ENCODE data around the gene TMSB15C. TPM values are rescaled to one million over a fixed set of nuclear protein-coding genes. Genes with fewer than 3 reads are reported as not detected.
"Not testable (repeated sequence)": the region's sequence is repeated elsewhere in the genome, so short reads cannot be mapped to it uniquely, and the experiment has no call there.

The TMSB15C gene
- 1 to 10 TPM; 3.1 to 8.8 (median 5.2) TPM for polyA plus RNA-seq (ENCODE audit: insufficient read length in 10 of 10)
- long read RNA-seq, donor 1, partial matches to known transcripts: 0 of 3 reads
- long read RNA-seq, donor 1, other reads (novel, unspliced or antisense): 0 of 3 reads
- long read RNA-seq, donor 2, transcript TMSB15B-207 (3 exons, 947 nt): major isoform, 5 of 5 reads
- long read RNA-seq, donor 2, partial matches to known transcripts: 0 of 5 reads
- long read RNA-seq, donor 2, other reads (novel, unspliced or antisense): 0 of 5 reads
- long read RNA-seq, donor 3: 0 reads
- long read RNA-seq, donor 4, partial matches to known transcripts: 0 of 3 reads
- long read RNA-seq, donor 4, other reads (novel, unspliced or antisense): 0 of 3 reads
- long read RNA-seq, donor 5, partial matches to known transcripts: 0 of 5 reads
- long read RNA-seq, donor 5, other reads (novel, unspliced or antisense): 0 of 5 reads
- long read RNA-seq, donor 6, partial matches to known transcripts: 0 of 2 reads
- long read RNA-seq, donor 6, other reads (novel, unspliced or antisense): 0 of 2 reads
- long read RNA-seq, donor 7, transcript TMSB15B-207 (3 exons, 947 nt): major isoform, 5 of 5 reads
- long read RNA-seq, donor 7, partial matches to known transcripts: 0 of 5 reads
- long read RNA-seq, donor 7, other reads (novel, unspliced or antisense): 0 of 5 reads
- long read RNA-seq, donor 8, partial matches to known transcripts: 0 of 1 reads
- long read RNA-seq, donor 8, other reads (novel, unspliced or antisense): 0 of 1 reads
- long read RNA-seq, donor 9: 0 reads

DNA sequence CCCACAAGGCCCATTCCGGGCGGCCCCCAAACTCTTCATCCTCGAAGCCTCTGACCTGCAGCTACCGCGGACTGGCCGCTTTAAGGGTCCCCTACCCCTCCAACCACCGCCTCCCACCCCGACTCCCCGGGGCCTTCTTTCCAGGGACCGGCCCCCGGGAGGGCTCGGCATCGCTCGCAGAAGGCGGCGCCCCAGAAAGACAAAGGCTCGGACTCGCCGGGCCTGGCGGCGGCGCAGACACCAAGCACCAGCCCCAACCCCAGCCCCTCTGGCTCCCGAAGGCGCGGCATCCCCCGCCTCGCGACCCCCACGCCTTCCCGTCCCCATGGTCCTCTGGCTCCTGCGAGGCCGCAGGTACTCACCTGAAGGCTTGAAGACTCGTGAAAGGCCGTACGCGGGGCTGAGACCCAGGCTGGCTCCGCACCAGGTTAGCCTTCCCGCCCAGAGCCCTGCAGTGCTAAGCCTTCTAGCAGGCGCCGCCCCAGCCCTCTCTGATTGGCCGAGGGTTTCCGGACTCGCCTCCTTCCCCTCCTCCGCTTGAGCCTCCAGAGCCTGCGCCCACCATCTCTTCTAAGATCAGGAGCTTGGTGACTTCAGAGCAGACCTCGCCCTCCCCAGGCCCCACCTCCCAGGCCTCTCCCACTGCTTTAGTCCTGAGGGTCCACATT lies at the start of gene TMSB15C:
Gene TMSB15C, minus strand, starts transcription at position 459 of the 668 bp plus-strand sequence.
- DNase-seq: not testable (repeated sequence)

DNA sequence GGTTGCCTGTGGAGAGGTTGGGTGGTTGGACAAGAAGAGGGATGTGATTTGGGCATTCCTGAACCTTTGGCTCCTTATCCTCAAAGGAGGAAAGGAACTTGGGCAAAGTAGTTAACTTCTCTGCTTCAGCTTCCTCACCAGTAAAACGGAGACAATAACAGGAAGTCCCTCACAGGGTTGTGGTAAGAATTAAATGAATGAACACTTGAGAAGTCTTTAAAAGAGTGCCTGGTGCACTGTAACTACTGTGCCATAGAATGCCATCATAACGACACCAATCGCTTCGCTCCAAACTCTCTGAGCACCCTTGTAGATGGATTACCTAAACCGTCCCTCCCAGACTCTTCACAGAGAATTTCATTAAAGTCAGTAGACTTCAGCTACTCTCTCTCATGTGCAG lies 46.8 kb upstream of the TMSB15C start:
- DNase-seq: no peak

DNA sequence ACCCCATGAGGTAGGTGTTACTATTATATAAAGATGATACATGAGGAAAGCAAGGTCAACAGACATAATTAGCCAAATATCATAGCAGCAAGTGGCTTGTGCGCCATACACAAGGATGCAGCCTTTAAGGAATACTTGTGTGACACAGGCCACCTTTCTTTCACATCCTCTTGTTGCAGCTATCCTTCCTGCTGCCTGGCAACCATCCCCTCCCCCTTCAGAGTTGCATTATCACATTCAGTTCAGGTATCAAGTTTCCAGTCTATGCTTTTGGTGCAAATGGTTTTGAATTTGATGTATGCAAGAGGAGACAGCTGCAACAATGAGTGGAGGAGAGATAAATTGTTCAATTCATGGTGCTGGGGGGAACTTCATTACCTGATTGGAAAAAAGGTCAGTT lies 42.7 kb upstream of the TMSB15C start:
- no peak for DNase-seq

DNA sequence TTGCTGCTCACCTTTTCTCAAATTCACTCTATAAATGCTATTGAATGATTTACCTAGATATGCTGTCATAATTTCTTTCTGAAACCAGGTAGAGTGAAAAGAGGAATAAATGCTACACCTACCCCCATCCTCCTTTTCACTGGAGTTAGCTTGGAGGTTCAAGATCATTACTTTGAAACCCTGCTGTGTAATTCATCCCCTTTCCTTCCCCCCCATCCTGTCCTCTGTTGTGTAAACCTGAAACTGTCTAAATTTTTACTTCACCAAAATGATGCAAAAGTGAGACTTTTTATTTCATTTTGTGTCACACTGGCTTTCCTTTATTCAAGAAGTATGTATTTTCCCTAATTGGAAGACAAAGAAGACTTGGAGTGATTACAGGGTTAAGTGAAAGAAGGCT lies 41.7 kb upstream of the TMSB15C start:
- no peak for DNase-seq

DNA sequence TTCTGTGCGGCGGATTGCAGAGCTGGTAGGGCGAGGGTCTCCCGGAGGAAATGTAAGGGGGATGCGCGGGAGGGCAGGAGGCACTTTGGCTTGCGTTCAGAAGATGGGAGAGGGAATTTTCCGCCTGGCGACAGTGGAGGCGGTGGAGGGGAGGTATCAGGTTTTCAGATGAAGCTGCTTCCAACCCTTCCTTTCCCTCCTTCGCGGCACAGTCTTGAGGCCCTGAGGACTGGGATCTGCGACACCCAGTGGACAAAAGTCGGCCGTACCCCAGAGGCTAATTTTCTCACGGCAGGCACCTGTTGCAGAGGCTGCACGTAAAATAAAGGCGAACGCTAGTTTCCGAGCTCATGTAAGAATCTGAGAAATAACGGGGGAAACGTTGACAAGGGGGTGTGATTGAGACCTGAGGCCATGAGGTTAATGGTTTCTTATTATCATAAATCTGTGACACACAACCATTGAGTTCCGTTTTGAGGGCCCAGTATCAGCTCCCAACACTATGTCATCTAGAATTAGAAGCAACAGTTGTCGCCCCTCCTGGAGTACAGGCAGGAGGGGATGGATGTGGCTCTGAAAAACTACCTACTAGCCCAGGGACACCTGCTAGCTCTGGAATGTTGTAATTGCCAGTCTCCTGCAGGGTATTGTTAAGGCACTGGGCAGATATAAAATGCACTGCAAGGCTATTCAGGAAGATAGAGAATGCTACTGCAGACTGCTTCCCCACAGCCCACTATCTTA lies 37.4 kb upstream of the TMSB15C start:
- peak; percentile 28 to 54 (median 30) for DNase-seq

DNA sequence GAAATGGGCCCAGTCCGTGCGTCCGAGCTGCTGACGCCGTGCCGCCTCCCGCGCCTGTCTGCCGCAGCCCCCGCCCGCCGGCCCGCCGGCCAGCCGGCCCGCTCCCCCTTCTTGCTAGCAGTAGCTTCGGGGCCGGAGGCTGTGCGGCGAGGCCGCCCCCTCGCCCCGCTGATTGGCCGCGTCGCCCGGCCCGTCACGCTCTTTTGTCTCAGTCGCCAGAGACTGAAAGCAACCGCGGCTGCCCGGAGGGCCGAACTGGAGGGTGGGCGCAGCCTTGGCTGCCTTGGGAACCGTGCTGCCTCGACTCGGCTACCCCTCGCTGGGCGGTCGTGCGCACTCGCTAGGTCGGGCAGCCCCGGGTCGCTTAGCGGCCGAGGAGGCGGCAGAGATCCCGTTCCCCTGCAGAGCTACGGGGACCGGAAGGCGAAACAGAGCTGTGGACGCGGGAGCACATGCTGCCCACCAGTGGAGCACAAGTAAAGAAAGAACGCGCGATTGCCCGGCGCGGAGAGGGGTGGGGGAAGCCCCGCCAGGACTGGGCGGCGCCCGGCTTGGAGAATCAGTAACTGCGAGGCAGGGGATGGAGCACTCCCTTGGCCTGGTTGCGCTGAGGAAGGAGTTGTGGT lies 36.4 kb upstream of the TMSB15C start, which contains the start of gene ZCCHC18:
Gene ZCCHC18, plus strand, starts transcription at position 198 of the 626 bp plus-strand sequence. CDS start 1,589 bp downstream, outside the sequence.
- peak; percentile 28 to 89 (median 66) for DNase-seq

DNA sequence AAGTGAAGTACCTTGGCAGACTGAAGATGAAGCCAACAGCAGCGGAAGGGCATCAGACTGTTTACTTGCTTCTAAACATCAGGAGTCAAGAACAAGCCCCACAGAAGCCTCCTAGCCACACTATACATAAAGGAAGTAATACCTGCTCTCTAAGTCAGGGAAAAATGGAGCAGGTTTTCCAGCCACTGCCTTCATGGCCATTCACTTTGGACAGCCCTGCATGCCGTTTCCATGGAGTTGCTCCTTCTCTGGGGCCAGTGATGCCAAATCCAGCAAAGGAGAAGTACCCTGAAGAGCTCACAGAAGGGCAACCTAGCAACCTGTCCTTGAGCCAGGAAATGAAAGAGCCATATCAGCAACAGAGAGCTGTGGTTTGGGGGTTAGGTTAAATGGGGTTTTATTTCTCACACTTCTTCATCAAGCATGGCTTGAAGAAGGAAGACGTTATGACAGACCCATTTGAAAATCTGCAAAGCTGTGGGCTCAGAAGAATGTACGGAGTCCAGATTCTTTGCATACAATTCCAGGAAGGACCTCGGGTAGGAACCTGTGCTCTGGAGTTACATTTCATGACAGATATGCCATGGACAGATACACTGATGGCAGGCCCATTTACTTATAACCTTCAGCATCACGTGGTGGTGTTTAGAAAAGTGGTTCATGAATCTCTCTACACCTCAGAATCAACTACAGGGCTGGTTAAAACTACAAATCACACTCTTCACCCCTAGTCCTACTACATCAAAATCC lies 34.6 kb upstream of the TMSB15C start:
- DNase-seq: not testable (repeated sequence)

DNA sequence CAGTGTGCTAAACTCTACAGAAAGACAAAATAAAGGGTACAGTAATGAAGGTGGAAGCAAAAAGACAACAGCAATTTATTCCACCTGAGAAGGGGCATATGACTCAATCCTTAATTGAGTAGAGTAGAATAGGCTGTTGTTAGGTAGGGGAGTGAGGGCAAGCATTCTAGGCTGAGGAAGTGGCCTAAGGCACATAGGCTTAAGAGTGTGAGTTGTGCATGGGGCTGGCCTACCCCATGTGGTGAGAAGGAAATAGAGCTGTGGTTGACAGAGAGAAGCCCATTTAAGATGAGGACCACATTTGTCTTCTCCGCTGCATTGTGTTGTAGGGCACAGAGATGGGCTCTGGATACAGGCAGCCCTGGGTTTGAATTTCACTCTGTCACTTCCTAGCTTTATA lies 32.9 kb upstream of the TMSB15C start:
- no peak for DNase-seq

DNA sequence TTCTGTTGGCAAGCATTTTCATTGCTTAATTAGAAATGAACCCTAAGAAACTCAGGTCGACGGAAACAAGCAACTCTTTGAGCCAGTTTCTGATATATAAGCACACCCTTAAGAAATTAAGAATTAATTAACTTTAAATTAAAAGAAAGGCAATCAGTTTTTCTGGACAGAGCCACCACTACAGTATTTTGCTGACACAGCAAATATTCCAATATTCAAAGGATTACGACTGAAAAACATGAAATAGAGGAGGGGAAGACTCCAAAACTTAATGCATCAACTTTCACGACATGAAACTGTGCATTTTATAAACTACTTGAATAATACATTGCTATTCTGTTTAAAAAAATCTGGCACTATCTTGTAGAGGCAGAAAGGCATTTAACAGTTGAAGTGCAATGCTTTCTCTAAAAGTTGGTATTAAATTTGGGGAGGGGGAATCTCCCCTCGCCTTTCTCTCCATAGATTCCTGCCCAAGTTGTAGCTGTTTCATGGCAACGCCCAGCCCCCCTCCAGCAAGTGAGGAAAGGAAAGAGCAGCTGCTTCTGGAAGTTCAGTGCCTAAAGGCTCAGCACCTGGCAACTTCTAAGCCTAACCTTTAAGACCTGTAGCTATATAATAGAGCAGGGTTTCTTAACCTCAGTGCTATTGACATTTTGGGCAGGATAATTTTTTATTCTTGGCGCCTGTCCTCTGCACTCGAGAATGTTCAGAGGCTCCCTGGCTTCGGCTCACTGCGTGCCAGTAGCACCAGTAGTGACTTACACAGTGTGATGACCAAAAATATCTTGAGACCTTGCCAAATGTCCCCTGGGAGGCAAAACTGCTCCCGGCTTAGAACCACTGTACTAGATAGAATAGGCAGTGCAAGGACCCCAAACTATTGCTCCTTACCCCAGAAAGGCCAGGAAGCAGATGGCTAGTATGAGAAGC lies 29.6 kb upstream of the TMSB15C start:
- no peak for DNase-seq

DNA sequence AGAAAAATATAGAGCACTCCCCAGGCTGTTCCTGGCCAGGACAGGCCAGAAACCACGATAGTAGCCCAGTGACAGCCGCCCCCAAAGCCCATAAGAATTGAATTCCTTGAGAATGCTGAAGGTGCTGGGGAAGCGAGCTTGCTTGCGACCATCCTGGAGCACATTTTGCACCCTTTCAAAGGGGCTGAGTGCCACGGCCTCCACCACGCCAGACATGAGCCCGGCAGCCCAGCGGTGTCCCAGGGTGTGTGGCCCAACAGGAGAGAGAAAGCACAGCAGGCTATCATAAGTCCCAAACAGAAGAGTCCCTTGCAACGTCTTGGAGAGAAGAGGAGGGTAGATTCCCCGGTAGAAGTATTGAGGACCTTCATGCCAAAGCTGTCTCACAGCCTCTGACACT lies 28.6 kb upstream of the TMSB15C start:
- no peak for DNase-seq

DNA sequence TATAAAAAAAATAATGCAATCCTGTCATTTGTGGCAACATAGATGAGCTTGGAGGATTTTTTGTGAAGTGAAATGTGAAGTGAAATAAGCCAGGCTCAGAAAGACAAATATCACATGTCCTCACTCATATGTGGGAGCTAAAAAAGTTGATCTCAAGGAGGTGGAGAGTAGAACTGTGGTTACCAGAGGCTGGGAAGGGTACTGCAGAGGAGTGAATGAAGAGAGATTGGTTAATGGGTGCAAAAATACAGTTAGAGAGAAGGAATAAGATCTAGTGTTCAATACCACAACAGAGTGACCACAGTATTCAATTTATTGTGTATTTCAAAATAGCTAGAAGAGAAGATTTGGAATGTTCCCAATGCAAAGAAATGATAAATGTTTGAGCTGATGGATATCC lies 22.9 kb upstream of the TMSB15C start:
- DNase-seq: no peak

DNA sequence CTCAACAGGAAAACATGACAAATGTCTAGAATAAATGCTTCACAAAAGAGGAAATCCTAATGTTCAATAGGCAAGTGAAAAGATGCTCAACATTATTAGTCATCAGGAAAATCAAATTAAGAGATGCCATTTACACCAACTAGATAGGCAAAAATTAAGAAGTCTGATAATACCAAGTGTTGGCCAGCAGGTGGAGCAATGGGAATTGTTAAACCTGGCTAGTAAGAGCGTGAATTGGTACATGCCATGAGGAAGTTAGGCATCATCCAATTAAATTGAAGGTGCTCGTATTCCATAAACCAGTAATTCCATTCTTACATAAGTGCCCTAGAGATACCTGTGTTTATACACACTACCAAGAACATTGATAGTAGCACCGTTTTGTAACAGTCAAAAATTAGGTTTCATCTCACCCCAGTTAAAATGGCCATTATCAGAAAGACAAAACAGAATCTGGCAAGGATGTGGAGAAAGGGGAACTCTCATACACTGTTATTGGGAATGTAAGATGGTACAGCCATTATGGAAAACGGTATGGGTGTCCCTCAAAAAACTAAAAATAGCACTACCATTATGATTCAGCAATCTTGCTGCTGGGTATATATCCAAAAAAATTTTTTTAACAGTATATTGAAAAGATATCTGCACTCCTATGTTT lies 22.2 kb upstream of the TMSB15C start:
- DNase-seq: peak; percentile 41 to 67 (median 58)

DNA sequence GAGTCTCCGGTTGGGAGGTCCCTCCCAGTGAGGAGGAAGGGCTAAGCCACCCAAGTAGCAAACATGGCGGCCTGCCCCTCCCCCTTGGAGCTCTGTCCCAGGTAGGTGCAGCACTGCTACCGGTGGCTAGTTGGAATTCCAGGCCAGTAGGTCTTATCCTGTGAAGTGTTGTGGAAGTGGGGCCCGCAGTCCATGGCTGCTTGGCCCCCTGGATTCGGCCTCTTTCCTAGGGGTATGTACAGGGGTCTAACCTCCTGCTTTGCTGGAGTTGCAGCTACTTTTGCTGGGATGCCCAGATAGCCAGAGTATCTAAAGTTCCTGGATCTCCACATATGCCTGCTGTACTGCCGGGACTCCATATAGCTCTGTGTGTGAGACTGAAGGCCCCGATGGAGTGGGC lies 9.9 kb upstream of the TMSB15C start:
- DNase-seq: no peak

DNA sequence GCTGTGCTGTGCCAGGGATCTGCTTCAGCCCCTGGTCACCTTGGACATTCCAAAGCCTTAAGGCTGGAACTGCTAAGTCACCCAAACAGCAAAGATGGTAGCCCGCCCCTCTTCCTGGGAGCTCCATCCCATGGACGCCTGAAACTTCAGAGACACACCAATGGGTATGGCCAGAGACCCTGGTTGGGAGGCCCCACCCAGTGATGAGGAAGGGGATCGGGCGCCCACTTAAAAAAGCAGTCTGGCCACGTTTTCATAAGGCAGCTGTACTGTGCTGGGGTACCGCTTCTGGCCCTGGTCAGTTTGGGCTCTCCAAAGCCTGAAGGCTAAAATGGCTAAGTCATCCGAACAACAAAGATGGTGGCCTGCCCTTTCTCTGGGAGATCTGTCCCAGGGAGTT lies 9.4 kb upstream of the TMSB15C start:
- DNase-seq: no peak

DNA sequence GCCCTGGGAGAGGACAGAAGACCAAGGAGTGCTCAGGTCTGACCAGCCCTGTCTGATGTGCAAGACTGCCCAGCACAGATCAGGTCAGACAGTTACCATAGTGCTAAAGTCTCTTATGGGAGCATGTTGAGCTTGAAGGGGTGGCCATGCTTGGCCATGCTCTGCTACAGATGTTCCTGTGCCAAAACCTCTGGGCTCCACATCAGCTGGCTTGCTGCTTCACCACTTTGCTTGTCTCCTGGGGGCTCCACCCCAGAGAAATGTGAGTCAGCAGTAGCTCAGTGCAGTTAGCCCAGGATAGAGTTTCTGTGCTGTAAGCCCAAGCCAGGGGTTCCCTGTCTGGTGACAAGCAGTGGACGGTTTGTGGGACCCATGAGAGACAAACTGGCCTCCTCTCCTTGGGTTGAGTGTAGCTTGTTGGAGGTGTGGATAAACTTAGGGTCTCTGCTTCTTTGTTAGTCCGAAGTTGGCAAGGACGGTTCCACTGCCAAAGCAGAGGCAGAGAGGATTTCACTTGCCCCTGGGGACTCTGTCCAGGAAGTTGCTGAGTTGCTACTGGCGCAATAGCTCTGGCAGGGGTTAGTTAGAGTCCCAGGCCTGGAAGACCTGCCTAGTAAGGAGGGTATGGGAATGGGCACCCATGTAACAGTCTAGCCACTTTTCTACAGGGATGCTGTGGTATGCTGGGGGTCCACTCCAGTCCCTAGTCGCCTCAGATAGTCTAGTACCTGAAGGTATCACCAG lies 8.7 kb upstream of the TMSB15C start:
- DNase-seq: no peak

DNA sequence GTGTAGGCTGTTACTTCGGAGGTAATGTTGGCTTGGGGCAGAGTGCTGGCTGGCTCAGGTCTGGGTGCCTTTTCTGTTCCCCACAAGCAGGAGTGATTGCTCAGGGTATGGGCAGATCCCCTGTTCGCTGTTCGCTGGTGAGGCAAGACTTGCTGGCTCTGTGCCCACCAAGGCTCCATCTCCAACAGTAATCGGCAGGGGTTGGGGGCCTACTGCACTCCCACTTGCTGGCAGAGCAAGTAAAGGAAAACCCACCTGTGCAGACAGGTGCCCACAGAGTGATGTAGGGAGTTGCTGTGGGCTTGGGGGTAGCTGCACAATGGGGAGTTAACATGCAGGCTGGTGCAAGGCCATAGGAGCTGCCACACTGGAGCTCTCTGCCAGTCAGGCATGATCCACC lies 8.0 kb upstream of the TMSB15C start:
- no peak for DNase-seq

DNA sequence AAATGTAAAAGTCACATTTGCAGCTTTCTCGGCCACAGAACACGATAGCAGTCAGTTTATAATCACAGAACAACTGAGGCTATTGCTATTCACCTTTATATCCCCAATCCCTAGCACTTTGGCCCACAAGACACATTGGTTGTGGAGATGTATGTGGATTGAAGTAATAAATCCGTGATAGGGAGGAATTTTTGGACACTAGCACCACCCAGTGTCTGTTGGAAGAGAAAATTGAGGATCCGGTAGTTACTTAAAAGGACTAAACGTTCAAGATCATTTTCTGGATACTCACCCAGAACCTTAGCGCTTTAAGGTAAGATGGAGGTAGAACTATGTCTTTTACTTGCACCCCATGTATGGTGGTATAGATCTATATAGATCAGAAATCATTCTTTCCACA lies 1.8 kb upstream of the TMSB15C start:
- DNase-seq: not testable (repeated sequence)

DNA sequence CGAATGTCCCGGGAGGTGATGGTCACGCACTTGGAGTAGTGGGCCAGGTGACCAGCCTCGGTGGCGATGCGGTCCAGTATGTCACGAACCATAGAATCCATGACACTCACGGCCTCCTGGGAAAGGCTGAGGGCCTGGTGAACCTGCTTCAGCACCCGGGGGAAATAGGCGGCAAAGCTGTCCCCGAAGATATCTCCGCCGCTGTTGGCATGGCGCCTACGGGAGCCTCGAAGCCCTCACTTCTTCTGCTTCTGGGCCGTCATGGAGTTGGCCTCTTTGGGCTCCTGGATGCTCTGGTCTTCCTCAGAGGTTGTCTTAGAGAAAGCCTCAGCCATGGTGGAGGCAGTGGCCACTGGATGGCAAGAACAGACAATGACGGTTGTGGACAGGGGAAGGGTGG lies 13.4 kb downstream of the TMSB15C start:
- DNase-seq: not testable (repeated sequence)

Measured in muscle of back (tissue), 13 donors.